ENCODE data around the gene NMRK1. TPM values are rescaled to one million over a fixed set of nuclear protein-coding genes. Genes with fewer than 3 reads are reported as not detected.

NMRK1 gene
- total and polyA plus RNA-seq, 10 donors: 27.4 to 65.5 (median 44.1) TPM

- no peak for DNase-seq
- no peaks in the 10 kb centered on the region for H3K36me3 ChIP-seq
- H3K27me3 ChIP-seq (replicated peaks in 1 of 7): no peaks in the 10 kb centered on the region
- intact Hi-C loops (cut with DNase I; ENCODE audit: low total_unique reads): no loop called here
- H3K4me3 ChIP-seq: no peak overlapping the region
- TF ChIP-seq POLR2A (IDR thresholded peaks at IDR 0.05): no peak
- TF ChIP-seq CTCF (IDR thresholded peaks at IDR 0.05 in 8 of 11, conservative IDR thresholded peaks at IDR 0.05 in 3 of 11): no peak
- TF ChIP-seq POLR2AphosphoS5 (IDR thresholded peaks at IDR 0.05): no peak
- H3K27ac ChIP-seq: no peak overlapping the region
- peaks cover 0 to 3% (median 0%) of the 10 kb centered on the region in 8 donors for H3K9me3 ChIP-seq
- peaks cover 0 to 16% (median 0%) of the 10 kb centered on the region in 6 donors for H3K4me1 ChIP-seq
Measured at GRCh38 chr9:75051285-75051684, 36.7 kb downstream of the NMRK1 start.

GRCh38 chr9:75047506-75047905 lies 40.4 kb downstream of the NMRK1 start:
- Histone ChIP-seq H3K9me3 (no peaks in the 10 kb centered on the region), H3K27me3 (replicated peaks in 1 of 7) (no peaks in the 10 kb centered on the region), H3K36me3 (no peaks in the 10 kb centered on the region), H3K4me3 (no peak overlapping the region), H3K4me1 (no peaks in the 10 kb centered on the region), H3K27ac (no peak overlapping the region)
- no peak for DNase-seq
- WGBS, 5 donors: 47 to 50% (median 48%) methylated on average over 2 of the region's 2 CpGs
- TF ChIP-seq POLR2A (IDR thresholded peaks at IDR 0.05) (no peak), CTCF (IDR thresholded peaks at IDR 0.05 in 8 of 11, conservative IDR thresholded peaks at IDR 0.05 in 3 of 11) (no peak), POLR2AphosphoS5 (IDR thresholded peaks at IDR 0.05) (no peak)
- intact Hi-C loops (cut with DNase I; ENCODE audit: low total_unique reads): no loop called here

GRCh38 chr9:75046725-75047345 lies 41.1 kb downstream of the NMRK1 start:
- intact Hi-C loops (cut with DNase I; ENCODE audit: low total_unique reads): no loop called here
- Histone ChIP-seq H3K27ac (no peak overlapping the region), H3K9me3 (no peaks in the 10 kb centered on the region), H3K4me1 (no peaks in the 10 kb centered on the region), H3K36me3 (no peaks in the 10 kb centered on the region), H3K4me3 (no peak overlapping the region), H3K27me3 (replicated peaks in 1 of 7) (no peaks in the 10 kb centered on the region)
- no peak for TF ChIP-seq CTCF (IDR thresholded peaks at IDR 0.05 in 8 of 11, conservative IDR thresholded peaks at IDR 0.05 in 3 of 11)
- TF ChIP-seq POLR2A (IDR thresholded peaks at IDR 0.05): no peak
- TF ChIP-seq POLR2AphosphoS5 (IDR thresholded peaks at IDR 0.05): no peak
- WGBS, 5 donors: 82 to 94% (median 90%) methylated on average over 3 of the region's 3 CpGs
- no peak for DNase-seq

GRCh38 chr9:75041041-75041440 lies 46.9 kb downstream of the NMRK1 start:
- H3K27me3 ChIP-seq (replicated peaks in 1 of 7): no peaks in the 10 kb centered on the region
- H3K4me1 ChIP-seq: no peaks in the 10 kb centered on the region
- DNase-seq: no peak
- H3K27ac ChIP-seq: no peak overlapping the region
- no peak overlapping the region for H3K4me3 ChIP-seq
- WGBS, 5 donors: 79 to 88% (median 81%) methylated on average over 1 of the region's 1 CpG
- no peaks in the 10 kb centered on the region for H3K36me3 ChIP-seq
- intact Hi-C loops (cut with DNase I; ENCODE audit: low total_unique reads): no loop called here
- TF ChIP-seq POLR2AphosphoS5 (IDR thresholded peaks at IDR 0.05) (no peak), CTCF (IDR thresholded peaks at IDR 0.05 in 8 of 11, conservative IDR thresholded peaks at IDR 0.05 in 3 of 11) (no peak), POLR2A (IDR thresholded peaks at IDR 0.05) (no peak)
- H3K9me3 ChIP-seq: no peaks in the 10 kb centered on the region

All from spleen (tissue), 11 donors.